Activated T-helper 1 cell treated with anti-CD3 and anti-CD28 coated beads, Interleukin-2, amount 50 U/mL, for 16 hours (primary cell): ENCODE results near the gene SLCO2A1.

ENCODE experiments used
- DNase-seq, 2 donors: peaks; one replicate each; pipeline ENCODE4 v3.0.0-alpha.2; 2020; ENCODE audit warnings: low read depth in 1 of 2, low spot score in 1 of 2

Gene SLCO2A1

DNA sequence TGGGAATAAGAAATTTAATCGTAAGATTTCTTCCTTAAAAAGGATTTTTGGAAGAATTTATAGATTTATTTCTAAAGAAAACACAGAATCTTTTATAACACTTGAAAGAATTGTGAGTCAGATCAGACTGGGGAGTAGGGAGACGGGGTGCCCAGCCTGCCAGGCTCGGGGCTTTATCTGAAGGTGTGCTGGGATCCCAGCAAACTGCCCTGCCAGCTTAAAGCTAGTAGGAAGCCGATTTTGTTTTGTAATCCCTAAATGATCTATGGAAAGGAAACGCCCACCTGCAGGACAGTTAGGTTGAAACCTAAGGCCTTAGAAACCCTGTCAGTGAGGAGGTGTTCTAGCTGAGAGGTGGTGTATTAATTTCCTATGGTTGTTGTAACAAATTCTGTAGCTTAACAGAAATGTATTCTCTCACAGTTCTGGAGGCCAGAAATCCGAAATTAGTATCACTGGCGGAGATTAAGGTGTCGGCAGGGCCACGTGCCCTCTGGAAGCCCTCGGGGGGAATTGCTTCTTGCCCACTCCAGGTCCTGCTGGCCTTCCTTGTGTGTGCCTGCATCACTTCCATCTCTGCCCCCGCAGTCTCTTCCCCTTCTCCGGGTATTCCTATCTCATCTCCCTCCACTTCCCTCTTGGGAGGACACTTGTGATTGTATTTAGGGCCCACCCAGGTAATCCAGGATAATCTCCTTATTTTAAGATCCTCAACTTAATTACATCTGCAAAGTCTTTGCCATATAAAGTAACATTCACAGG is 114.7 kb downstream of the SLCO2A1 start:
- DNase-seq: no peak

DNA sequence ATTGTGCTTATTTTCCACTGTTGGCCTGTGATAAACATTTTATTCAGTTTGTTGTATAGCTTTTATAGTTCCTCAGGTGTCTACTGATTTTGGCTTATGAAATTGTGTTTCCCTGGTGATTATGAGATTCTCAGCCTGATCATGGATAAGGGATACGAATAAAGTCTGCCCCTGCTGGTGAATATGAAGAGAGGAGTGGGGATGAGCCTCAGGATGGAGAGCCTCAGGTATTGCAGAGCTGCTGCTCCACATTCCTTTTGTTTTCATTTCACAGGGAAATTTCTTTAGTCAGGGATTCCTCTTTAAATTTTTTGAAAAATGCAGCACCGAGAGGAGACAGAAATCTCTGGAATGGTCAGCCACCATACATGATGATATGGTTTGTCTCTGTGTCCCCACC is 119.3 kb downstream of the SLCO2A1 start:
- no peak for DNase-seq

GRCh38 chr3:133905376-133905775 is 124.3 kb downstream of the SLCO2A1 start:
- no peak for DNase-seq

GRCh38 chr3:133901847-133902246 is 127.9 kb downstream of the SLCO2A1 start:
- no peak for DNase-seq

DNA sequence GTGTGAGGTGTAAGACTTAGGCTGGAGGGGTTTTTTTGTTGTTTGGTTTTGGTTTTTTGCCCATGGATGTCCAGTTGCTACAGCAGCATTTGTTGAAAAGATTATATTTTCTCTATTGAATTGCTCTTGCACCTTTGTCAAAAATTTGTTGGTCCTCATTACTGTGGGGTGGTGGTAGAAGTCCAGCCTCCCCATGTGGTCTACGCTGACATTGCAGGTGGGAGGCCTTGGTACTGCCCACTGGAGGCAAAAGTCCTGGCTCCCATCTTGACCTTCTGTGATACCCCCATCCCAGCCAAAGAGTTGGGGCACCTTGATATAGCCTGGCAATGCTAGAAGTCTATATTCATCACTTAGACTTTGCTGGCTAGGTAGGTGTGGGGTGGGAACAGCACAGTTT is 128.6 kb downstream of the SLCO2A1 start:
- no peak for DNase-seq

DNA sequence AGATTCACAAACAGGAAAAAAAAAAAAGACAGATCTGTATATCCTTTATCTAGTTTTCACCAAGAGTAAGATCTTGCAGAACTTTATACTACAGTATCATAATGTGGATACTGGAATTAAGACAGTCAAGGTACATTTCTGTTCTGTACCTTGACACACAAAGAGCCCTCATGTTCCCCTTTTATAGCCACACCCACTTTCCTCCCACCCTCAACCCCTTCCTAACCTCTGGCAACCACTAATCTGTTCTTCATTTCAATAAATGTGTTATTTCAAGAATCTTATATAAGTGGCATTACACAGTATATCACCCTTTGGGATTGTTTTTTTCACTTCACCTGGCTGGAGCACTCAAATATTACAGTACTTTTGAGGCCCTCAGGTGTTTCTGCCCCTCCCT is 130.4 kb downstream of the SLCO2A1 start:
- no peak for DNase-seq

DNA sequence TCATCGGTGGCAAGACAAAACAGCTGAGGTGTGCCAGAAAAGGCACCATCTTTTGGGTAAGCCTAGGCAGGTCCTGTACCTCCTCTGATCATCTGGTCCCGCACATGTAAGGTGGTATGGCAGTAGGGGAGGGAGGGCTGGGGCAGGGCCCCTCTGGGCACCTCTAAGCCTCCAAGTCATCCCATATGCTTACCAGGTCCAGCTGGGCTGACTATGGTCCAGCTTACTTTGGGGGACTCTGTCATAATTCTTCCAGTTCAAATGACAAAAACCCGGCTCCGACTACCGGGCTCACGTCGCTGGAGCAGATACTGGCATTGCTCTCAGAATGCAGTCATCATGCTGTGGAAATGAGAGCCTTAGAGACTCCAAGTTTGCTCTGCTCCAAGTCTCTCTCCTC is 132.2 kb downstream of the SLCO2A1 start:
- DNase-seq: no peak

GRCh38 chr3:133896002-133896761 is 133.5 kb downstream of the SLCO2A1 start:
- no peak for DNase-seq

- DNase-seq: no peak
These were observed 134.3 kb downstream of the SLCO2A1 start, which contains the start of gene RAB6B for GRCh38 chr3:133895208-133896001. Gene RAB6B (minus strand): TSS chr3:133895882. CDS start chr3:133895466, 416 bp downstream.

DNA sequence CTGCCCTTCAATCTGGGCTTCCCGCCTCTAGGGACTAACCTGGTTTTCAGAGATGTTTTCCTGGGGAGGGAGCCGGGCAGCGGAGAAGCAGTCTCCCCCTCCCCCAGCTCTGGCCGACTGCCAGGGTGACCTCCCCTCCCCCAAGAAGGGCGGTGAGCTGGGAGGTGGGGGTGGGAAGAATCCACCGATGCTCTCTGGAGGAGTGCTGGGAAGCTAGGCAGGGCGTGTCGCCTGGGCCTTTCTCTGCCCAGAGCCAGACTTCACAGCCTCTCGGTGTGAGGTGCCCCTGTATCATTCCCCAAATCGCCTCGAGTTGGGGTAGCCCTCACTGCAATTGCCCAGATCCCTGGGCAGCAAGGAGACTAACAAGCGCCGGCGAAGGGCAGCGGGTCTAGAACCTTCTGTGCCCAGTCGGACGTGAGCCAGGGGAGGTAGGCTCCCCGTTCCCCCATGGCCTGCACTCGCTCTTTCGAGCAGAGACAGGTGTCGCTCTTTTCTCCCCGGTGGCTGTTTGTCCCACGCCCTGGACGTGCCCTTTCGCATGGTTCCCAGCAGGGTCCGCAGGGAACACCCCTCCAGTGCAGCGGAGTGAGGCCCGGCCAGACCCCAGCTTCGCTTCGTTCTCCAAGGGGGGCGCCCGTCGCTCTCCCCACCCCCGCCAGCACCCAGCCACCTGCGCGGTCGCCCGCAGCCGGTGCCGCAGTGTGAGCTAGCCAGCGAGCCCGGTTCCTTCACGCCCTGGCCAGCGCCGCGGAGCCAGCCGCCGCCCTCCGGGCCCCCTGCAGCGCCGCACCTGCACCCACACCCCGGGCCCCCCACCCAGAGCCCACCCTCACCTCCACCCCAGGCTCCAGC is 135.1 kb downstream of the SLCO2A1 start:
- no peak for DNase-seq

DNA sequence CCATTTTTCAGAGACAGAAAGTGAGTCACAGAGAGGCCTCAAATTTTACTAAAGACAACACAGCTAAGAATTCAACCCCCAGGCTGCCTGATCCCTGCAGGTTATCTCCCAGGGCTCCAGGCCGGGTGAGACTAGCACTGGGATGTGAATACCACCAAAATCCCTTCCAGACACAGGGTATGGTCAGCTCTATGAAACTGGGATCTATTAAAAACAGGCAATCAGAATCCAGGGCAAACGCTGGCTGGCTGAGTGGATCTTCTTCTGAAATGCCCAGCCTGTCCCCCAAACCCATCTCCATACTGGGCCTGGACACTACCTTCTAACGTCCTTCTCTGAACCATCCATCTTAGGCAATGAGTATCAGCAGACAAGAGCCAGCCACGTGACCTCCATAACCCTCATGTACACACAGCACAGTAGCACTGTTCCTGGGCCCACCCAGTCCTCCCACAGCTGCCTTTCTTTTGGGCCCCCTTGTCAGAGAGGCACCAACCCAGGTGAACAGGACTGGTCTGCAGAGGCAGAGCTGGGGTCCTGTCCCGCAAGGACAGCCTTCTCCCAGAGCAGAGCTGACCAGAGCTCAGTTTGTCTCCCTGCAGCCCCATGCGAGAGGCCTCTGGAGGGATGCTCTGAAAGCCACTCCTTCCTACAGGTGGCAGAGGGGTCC is 135.9 kb downstream of the SLCO2A1 start:
- no peak for DNase-seq

DNA sequence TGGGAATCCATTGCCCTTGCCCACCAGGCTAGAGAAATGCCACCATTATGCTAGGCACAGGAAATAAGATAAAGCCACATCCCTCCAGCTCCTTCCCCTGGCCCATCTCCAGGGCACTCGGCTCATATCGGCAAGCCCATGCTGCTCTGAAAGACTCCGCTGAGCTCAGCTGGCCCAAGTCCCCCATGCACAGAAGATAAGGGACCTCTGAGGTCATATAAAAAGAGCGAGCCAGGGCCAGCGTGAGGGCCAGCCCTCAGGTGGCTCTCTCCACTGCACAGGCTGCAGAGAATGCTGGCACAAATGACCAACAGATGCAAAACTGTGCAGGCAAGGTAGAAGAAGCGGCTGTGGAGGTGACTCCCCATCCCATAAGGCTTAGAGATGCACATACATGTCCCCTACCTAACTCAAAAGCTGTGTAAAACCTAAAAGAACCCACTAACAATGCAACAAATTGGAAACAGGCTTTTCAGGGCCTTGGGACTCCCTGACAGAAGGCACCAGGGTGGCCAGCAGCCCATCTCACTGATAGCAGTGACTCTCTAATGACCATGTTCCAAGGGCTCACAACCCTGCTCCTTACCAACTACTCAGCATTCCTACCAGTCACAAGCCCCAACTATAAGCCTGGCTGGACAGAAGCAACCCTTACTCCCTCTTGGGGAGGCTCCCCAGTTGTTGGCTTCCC is 137.0 kb downstream of the SLCO2A1 start:
- DNase-seq: no peak

DNA sequence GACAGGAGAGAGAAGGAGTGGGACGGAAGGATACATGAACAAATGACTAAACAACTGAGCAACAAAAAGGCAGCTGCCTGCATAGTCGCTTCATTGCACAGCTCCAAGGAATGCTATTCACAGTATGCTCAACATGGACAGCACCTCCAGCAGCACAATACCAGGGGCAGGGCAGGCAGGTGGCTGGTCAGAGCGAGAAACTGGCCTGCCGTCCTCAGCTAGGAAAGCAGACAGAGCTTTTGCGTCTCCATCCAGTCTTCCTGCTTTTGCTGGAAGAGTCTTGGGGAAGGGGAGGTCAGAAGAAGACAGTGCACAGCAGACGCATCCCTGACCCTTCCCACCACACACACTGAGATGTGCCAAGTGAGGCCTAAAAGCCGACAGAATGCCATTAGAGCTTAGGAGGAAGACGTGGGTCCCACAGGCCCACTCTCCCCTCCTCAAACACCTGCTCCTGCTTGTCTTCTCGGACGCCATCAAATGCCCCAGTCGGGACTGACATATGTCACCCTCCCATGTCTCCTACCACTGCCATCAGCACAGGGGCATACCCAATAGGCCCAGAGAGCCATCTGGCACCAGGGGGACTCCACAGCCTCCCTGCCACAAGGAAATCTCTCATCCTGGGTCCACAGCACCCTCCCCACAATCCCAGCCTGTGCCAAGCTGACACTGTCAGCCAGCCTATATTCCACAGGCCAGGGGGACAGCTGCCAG is 137.9 kb downstream of the SLCO2A1 start:
- no peak for DNase-seq

GRCh38 chr3:133890972-133891644 is 138.6 kb downstream of the SLCO2A1 start:
- no peak for DNase-seq

- no peak for DNase-seq
These were observed 139.7 kb downstream of the SLCO2A1 start for GRCh38 chr3:133890037-133890436.

GRCh38 chr3:133888726-133889340 is 140.9 kb downstream of the SLCO2A1 start:
- DNase-seq: no peak

DNA sequence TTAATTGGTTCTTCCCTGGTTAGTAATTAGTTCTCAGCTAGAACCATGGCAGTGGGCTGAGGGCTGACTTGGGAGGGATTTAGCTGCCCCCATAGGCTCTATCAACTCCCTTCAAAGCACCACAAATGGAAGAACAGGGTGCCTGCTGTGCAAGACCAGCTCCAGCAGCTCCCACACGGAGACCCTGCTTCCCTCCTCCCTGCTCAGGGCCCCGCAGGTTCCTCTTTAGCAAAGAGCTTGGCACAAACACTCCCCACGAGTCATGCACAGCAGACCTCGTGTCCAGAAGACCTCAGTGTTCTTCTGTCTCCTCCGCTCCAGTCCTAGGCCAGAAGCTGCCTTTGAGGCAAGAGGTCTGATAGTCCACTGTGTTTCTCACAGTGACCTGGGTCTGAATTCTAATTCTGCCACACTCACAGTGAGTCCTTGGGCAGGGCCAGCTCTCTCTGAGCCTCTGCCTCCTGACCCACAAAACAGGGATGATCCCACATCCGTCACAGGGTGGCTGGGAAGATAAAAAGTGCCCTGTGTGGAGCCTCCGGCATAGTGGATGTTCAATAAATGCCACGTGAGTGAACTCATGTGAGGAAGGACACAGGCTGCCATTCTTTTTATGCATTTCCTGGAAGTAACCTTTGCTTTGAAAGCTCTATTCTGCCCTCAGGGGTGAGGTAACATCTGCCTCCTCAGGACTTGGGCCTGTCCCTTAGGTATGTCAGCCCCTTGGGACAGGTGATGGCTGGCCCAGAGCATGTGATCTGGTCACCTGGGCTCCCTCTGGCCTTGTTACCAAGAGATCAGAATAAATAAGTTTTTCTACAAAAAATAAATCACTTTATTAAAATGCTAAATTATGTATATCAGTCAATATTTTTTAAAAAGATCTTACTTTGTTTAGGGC is 141.7 kb downstream of the SLCO2A1 start:
- no peak for DNase-seq
